T-cell (primary cell): Measurements from ENCODE around the gene C2CD3. TPM values are rescaled to one million over a fixed set of nuclear protein-coding genes. Genes with fewer than 3 reads are reported as not detected.

Source experiments
- ATAC-seq, 4 experiments: fragments of 200-7000 bp in 3 of 4; fragments of 150-1000 bp in 1 of 4; cut with Tn5 transposase; replicated peaks in 1 of 4; 1 replicate in 3 of 4; 2 replicates in 1 of 4; pipeline ENCODE4 v1.10.0; 2021; ENCODE audit warnings: moderate library complexity in 3 of 4, mild to moderate bottlenecking in 2 of 4, moderate number of reproducible peaks in 1 of 4
- CTCF ChIA-PET, 2 donors: fragments of 300-600 bp; sonication (Branson Sonifier 250); formaldehyde crosslinking; loops; one replicate each; lab custom pipeline; 2022; ENCODE audit warnings: antibody characterized with exemption in 2 of 2; lab: Charles Lee
- POLR2A ChIA-PET, 2 donors: fragments of 300-600 bp; sonication (Branson Sonifier 250); formaldehyde crosslinking; loops; one replicate each; lab custom pipeline; 2022; ENCODE audit warnings: antibody characterized with exemption in 2 of 2; lab: Charles Lee
- DNase-seq, 35 experiments: peaks; one replicate each; pipeline versions ENCODE4 v3.0.0 to v3.0.0-alpha.2; 2013 to 2023
- H3K27ac ChIP-seq: one replicate; pipeline ENCODE4 v1.5.1; 2013; ENCODE audit warnings: low read length
- H3K27me3 ChIP-seq, 2 experiments: replicated peaks in 1 of 2; 1 replicate in 1 of 2; 2 replicates in 1 of 2; pipeline versions ENCODE4 v1.6.1 to v1.7.0; 2013; ENCODE audit warnings: low read length in 1 of 2, mixed read lengths in 1 of 2; ENCODE audit not compliant: control insufficient read depth in 2 of 2, insufficient read depth in 2 of 2; ENCODE audit errors: extremely low read depth in 1 of 2
- H3K36me3 ChIP-seq, 2 donors: 1 replicate in 1 of 2; 2 replicates in 1 of 2; pipeline versions ENCODE4 v1.6.1 to v1.7.0; 2013; ENCODE audit warnings: low read length in 1 of 2; ENCODE audit not compliant: control insufficient read depth in 2 of 2, insufficient read depth in 1 of 2; ENCODE audit errors: extremely low read depth in 1 of 2
- H3K4me1 ChIP-seq, 2 experiments: 1 replicate in 1 of 2; 2 replicates in 1 of 2; pipeline versions ENCODE4 v1.6.1 to v1.7.0; 2013; ENCODE audit warnings: low read length in 2 of 2, mixed read lengths in 1 of 2; ENCODE audit not compliant: insufficient read depth in 2 of 2, control insufficient read depth in 1 of 2; ENCODE audit errors: extremely low read depth in 1 of 2
- H3K4me3 ChIP-seq, 2 donors: 1 replicate in 1 of 2; 2 replicates in 1 of 2; pipeline versions ENCODE4 v1.5.1 to v1.7.0; 2013; ENCODE audit warnings: mild to moderate bottlenecking in 2 of 2, low read length in 1 of 2, moderate library complexity in 1 of 2; ENCODE audit not compliant: control insufficient read depth in 1 of 2; ENCODE audit errors: extremely low read depth in 1 of 2
- H3K9me3 ChIP-seq: 2 replicates; pipeline ENCODE4 v1.7.0; 2013
- H3K27ac Mint-ChIP-seq, 2 donors: one replicate each; pipeline ENCODE4 v1.8.0; 2020 to 2021; ENCODE audit warnings: mild to moderate bottlenecking in 2 of 2, mixed read lengths in 2 of 2
- H3K27me3 Mint-ChIP-seq, 2 donors: one replicate each; pipeline ENCODE4 v1.8.0; 2021 to 2022; ENCODE audit warnings: mixed read lengths in 2 of 2
- H3K36me3 Mint-ChIP-seq: one replicate; pipeline ENCODE4 v1.8.0; 2021; ENCODE audit warnings: mixed read lengths
- H3K4me1 Mint-ChIP-seq, 3 donors: one replicate each; pipeline ENCODE4 v1.8.0; 2020 to 2022; ENCODE audit warnings: mixed read lengths in 3 of 3, mild to moderate bottlenecking in 1 of 3
- H3K4me3 Mint-ChIP-seq, 3 donors: one replicate each; pipeline ENCODE4 v1.8.0; 2020 to 2022; ENCODE audit warnings: mild to moderate bottlenecking in 3 of 3, mixed read lengths in 3 of 3, moderate library complexity in 3 of 3
- H3K9me3 Mint-ChIP-seq, 3 donors: one replicate each; pipeline ENCODE4 v1.8.0; 2020 to 2022; ENCODE audit warnings: mixed read lengths in 3 of 3
- WGBS: methylation state at CpG from one replicate; pipeline ENCODE4 v1.1.5; 2013; ENCODE audit warnings: missing lambda C conversion rate; ENCODE audit not compliant: insufficient coverage; 5-methylcytosine and 5-hydroxymethylcytosine counted together
- total RNA-seq, 35 experiments: library from RNA in 6 of 35; stranded (reverse) in 6 of 35; fragments of 120-200 nt in 1 of 35; gene quantifications; one replicate each; pipeline versions ENCODE4 v1.2.1 to v1.2.4 and lab custom pipeline; 2013 to 2026

The C2CD3 gene
- total RNA-seq, 5 donors from 2014 or later (not counting 1 experiment from before 2014, with no cell fraction given), result 37.0 to 47.7 (median 41.0) TPM

DNA sequence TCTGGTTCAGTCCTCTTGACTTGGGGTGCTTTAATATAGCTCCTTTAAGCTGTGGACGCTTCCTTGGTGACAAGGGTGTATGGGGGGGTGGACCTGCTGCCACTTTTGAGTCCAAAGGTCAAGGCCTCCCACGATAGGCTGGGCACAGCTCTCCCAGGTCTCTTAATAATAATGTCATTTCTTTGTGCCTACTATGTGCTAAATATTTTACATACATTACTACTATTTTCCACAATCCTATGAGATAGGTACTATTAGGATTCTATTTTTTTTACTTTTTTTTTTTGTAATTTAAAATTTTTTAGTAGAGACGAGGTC lies 161.6 kb downstream of the C2CD3 start:
- Mint-ChIP-seq H3K4me1 (peaks cover 89 to 97% (median 96%) of the 10 kb centered on the region in 3 donors), H3K27me3 (no peaks in the 10 kb centered on the region), H3K4me3 (peak overlapping the region in 1 of 3 donors; percentile 62), H3K36me3 (peaks cover 5% of the 10 kb centered on the region), H3K9me3 (no peaks in the 10 kb centered on the region), H3K27ac (peak overlapping the region; percentile 84 to 86)
- Histone ChIP-seq H3K36me3 (no peaks in the 10 kb centered on the region), H3K27me3 (no peaks in the 10 kb centered on the region), H3K4me1 (peaks cover 80 to 99% of the 10 kb centered on the region in 2 experiments), H3K27ac (peak overlapping the region; percentile 91), H3K9me3 (no peaks in the 10 kb centered on the region), H3K4me3 (no peak overlapping the region)
- POLR2A ChIA-PET, result interaction anchor here (1.0 to 1.6 kb wide), 3 partner anchors 14 to 29 kb away, joined by 4 to 5 read pairs (median 4); no protein-coding TSS in a partner anchor
- CTCF ChIA-PET, result no interaction called here
- ATAC-seq (no peak), DNase-seq (no peak)
- WGBS, result no CpG with 5 or more reads among the region's 3 CpGs

- ChIA-PET POLR2A (interaction anchor here (0.6 to 1.6 kb wide), 5 partner anchors 13 to 39 kb away, joined by 4 to 5 read pairs (median 4); no protein-coding TSS in a partner anchor), CTCF (no interaction called here)
- H3K27ac ChIP-seq, result peak within 1 kb of the TSS; percentile 91
- 70% methylated on average over 6 of the region's 9 CpGs for WGBS
- H3K36me3 Mint-ChIP-seq, result peaks cover 8% of the 10 kb centered on the region
- DNase-seq (no peak), ATAC-seq (no peak)
- no peaks in the 10 kb centered on the region for H3K9me3 Mint-ChIP-seq
- peaks cover 0 to 4% of the 10 kb centered on the region in 2 donors for H3K36me3 ChIP-seq
- peak within 1 kb of the TSS; percentile 86 to 94 for H3K27ac Mint-ChIP-seq
- no peaks in the 10 kb centered on the region for H3K9me3 ChIP-seq
- H3K4me1 ChIP-seq, result peaks cover 80 to 99% of the 10 kb centered on the region in 2 experiments
- H3K4me1 Mint-ChIP-seq, result peaks cover 90 to 97% (median 96%) of the 10 kb centered on the region in 3 donors
- no peak within 1 kb of the TSS for H3K4me3 ChIP-seq
- H3K27me3 Mint-ChIP-seq, result no peaks in the 10 kb centered on the region
- H3K4me3 Mint-ChIP-seq, result peak within 1 kb of the TSS in 1 of 3 donors; percentile 66
- H3K27me3 ChIP-seq, result no peaks in the 10 kb centered on the region
Measured at GRCh38 chr11:74008373-74009229, 162.2 kb downstream of the C2CD3 start, which contains the start of gene UCP3. Gene UCP3 (minus strand): TSS chr11:74009085. CDS start chr11:74007042, 2,043 bp downstream.

DNA sequence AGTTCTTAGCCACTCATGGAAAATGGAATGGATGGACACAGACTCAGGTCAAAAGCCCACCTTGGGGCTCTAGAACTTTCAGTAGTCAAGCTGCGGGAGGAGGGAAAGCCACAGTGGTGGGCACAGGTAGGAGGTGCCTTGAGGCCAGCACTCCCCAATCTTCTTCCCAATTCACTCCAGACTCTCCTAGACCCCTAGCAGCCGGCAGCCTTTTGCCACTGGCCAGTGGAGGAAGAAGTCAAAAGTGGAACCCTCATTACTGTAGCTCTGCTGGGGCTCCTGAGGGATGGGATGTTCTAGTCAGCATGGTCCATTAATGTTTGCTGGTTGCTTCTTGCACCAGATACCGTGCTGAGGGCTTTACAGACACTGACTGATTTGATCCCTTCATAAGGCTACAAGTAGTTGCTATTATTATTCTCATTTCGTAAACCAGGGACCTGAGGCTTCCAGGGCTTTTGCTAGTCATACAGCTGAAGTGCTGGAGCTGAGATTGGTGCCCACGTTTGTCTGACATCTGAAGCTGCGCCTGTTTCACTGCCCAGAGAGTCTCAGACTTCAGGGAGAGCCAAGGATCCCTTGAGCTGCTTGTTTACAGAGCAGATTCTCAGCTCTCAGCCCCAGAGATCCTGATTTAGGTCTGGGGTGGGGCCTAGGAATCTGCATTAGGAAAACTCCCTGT lies 163.0 kb downstream of the C2CD3 start:
- Histone ChIP-seq H3K36me3 (peaks cover 0 to 10% of the 10 kb centered on the region in 2 donors), H3K27me3 (no peaks in the 10 kb centered on the region), H3K27ac (peak overlapping the region; percentile 91), H3K4me1 (peaks cover 75 to 96% of the 10 kb centered on the region in 2 experiments), H3K9me3 (no peaks in the 10 kb centered on the region), H3K4me3 (no peak overlapping the region)
- DNase-seq (no peak), ATAC-seq (no peak)
- H3K36me3 Mint-ChIP-seq, result peaks cover 14% of the 10 kb centered on the region
- CTCF ChIA-PET, result no interaction called here
- POLR2A ChIA-PET, result interaction anchor here (0.6 to 1.6 kb wide), 5 partner anchors 12 to 38 kb away, joined by 4 to 5 read pairs (median 4); no protein-coding TSS in a partner anchor
- no peaks in the 10 kb centered on the region for H3K27me3 Mint-ChIP-seq
- H3K4me3 Mint-ChIP-seq, result peak overlapping the region in 1 of 3 donors; percentile 62
- no peaks in the 10 kb centered on the region for H3K9me3 Mint-ChIP-seq
- peaks cover 91 to 98% (median 96%) of the 10 kb centered on the region in 3 donors for H3K4me1 Mint-ChIP-seq
- H3K27ac Mint-ChIP-seq, result peak overlapping the region; percentile 84 to 86
- WGBS, result 76% methylated on average over 4 of the region's 6 CpGs

- H3K36me3 Mint-ChIP-seq, result peaks cover 21% of the 10 kb centered on the region
- Histone ChIP-seq H3K36me3 (peaks cover 0 to 13% of the 10 kb centered on the region in 2 donors), H3K4me1 (peaks cover 69 to 90% of the 10 kb centered on the region in 2 experiments), H3K27ac (peak overlapping the region; percentile 91), H3K27me3 (no peaks in the 10 kb centered on the region), H3K9me3 (no peaks in the 10 kb centered on the region), H3K4me3 (no peak overlapping the region)
- peaks cover 82 to 96% (median 92%) of the 10 kb centered on the region in 3 donors for H3K4me1 Mint-ChIP-seq
- DNase-seq (no peak), ATAC-seq (no peak)
- POLR2A ChIA-PET, result interaction anchor here in 1 of 2 donors (0.6 kb wide), 1 partner anchor 21 kb away, joined by 5 read pairs; no protein-coding TSS in a partner anchor
- no peaks in the 10 kb centered on the region for H3K27me3 Mint-ChIP-seq
- CTCF ChIA-PET, result no interaction called here
- 97% methylated on average over 5 of the region's 7 CpGs for WGBS
- H3K27ac Mint-ChIP-seq, result peak overlapping the region; percentile 87 to 95
- no peaks in the 10 kb centered on the region for H3K9me3 Mint-ChIP-seq
- peak overlapping the region in 1 of 3 donors; percentile 33 for H3K4me3 Mint-ChIP-seq
Measured at GRCh38 chr11:74006743-74007304, 164.0 kb downstream of the C2CD3 start.

DNA sequence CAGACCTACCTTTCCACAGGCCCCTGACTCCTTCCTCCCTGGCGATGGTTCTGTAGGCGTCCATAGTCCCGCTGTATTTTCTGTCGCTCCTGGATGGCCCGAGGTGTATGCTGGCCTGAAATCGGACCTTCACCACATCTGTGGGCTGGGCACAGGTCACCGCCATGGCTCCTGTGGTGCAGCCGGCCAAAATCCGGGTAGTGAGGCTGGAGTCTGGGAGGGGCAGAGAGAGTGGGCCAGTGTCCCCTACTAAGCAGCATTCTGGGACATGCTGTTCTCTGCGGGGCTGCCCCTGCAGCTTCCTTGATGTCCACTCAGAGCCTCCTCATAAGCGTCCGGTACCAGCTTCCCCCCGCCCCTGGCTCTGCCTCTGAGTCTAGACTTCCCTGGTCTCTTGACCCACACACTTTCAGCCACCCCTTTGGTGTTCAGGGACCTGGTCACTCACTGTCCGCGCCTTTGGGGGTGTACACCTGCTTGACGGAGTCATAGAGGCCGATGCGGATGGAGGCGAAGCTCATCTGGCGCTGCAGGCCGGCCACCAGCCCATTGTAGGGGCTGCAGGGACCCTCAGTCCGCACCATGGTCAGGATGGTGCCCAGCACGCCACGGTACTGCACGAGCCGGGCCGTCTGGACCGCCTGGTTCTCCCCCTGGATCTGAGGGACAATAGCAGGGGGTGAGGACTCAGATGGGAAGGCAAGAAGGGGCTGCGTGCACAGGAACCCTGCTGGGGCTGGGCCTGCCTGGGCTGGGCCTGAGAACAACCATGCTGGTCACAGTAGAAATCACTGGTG lies 164.9 kb downstream of the C2CD3 start:
- ChIA-PET CTCF (interaction anchor here in 1 of 2 donors (1.0 to 2.4 kb wide), 6 partner anchors 11 to 36 kb away, joined by 3 to 17 read pairs (median 6); partner anchors contain the start of gene UCP2), POLR2A (interaction anchor here (1.0 to 3.4 kb wide), 8 partner anchors 9 to 36 kb away, joined by 4 to 42 read pairs (median 8); partner anchors contain the start of gene UCP2 (in 1 of the 2))
- Mint-ChIP-seq H3K27ac (peak overlapping the region; percentile 91 to 95), H3K36me3 (peaks cover 28% of the 10 kb centered on the region), H3K4me3 (peak overlapping the region in 1 of 3 donors; percentile 82), H3K27me3 (no peaks in the 10 kb centered on the region), H3K4me1 (peaks cover 72 to 92% (median 90%) of the 10 kb centered on the region in 3 donors), H3K9me3 (no peaks in the 10 kb centered on the region)
- Histone ChIP-seq H3K4me1 (peaks cover 60 to 90% of the 10 kb centered on the region in 2 experiments), H3K4me3 (peak overlapping the region in 1 of 2 donors; percentile 26), H3K27me3 (no peaks in the 10 kb centered on the region), H3K9me3 (no peaks in the 10 kb centered on the region), H3K36me3 (peaks cover 0 to 16% of the 10 kb centered on the region in 2 donors), H3K27ac (peak overlapping the region; percentile 91)
- DNase-seq, result no peak
- no peak for ATAC-seq
- 89% methylated on average over 29 of the region's 29 CpGs for WGBS
